ENCODE data around the gene SLIT3. TPM values are rescaled to one million over a fixed set of nuclear protein-coding genes. Genes with fewer than 3 reads are reported as not detected.

The SLIT3 gene
- polyA plus RNA-seq, 3 donors = 49.7 to 63.8 (median 49.7) TPM

GRCh38 chr5:169079697-169080096 lies 221.2 kb downstream of the SLIT3 start:
- no peak for DNase-seq (ENCODE audit: extremely low read depth in 1 of 11, low read depth in 9 of 11, low spot score in 4 of 11)

- DNase-seq (ENCODE audit: extremely low read depth in 1 of 11, low read depth in 9 of 11, low spot score in 4 of 11) = no peak
Observed at GRCh38 chr5:169074839-169075238, 226.1 kb downstream of the SLIT3 start.

GRCh38 chr5:169072233-169072632 lies 228.7 kb downstream of the SLIT3 start:
- no peak for DNase-seq (ENCODE audit: extremely low read depth in 1 of 11, low read depth in 9 of 11, low spot score in 4 of 11)

- DNase-seq (ENCODE audit: extremely low read depth in 1 of 11, low read depth in 9 of 11, low spot score in 4 of 11) = no peak
Observed at GRCh38 chr5:169070413-169070812, 230.5 kb downstream of the SLIT3 start.

GRCh38 chr5:169067751-169068173 lies 233.2 kb downstream of the SLIT3 start:
- peak in 4 of 11 donors; percentile 56 to 75 (median 64) for DNase-seq (ENCODE audit: extremely low read depth in 1 of 11, low read depth in 9 of 11, low spot score in 4 of 11)

GRCh38 chr5:169065400-169065799 lies 235.5 kb downstream of the SLIT3 start:
- DNase-seq (ENCODE audit: extremely low read depth in 1 of 11, low read depth in 9 of 11, low spot score in 4 of 11) = no peak

- peak in 7 of 11 donors; percentile 42 to 76 (median 62) for DNase-seq (ENCODE audit: extremely low read depth in 1 of 11, low read depth in 9 of 11, low spot score in 4 of 11)
Observed at GRCh38 chr5:169064093-169064492, 236.8 kb downstream of the SLIT3 start.

GRCh38 chr5:169063316-169063953 lies 237.5 kb downstream of the SLIT3 start:
- DNase-seq (ENCODE audit: extremely low read depth in 1 of 11, low read depth in 9 of 11, low spot score in 4 of 11) = no peak

GRCh38 chr5:169062690-169063089 lies 238.2 kb downstream of the SLIT3 start:
- no peak for DNase-seq (ENCODE audit: extremely low read depth in 1 of 11, low read depth in 9 of 11, low spot score in 4 of 11)

GRCh38 chr5:169054506-169054905 lies 246.4 kb downstream of the SLIT3 start:
- DNase-seq (ENCODE audit: extremely low read depth in 1 of 11, low read depth in 9 of 11, low spot score in 4 of 11) = no peak

- no peak for DNase-seq (ENCODE audit: extremely low read depth in 1 of 11, low read depth in 9 of 11, low spot score in 4 of 11)
Observed at GRCh38 chr5:169052207-169052606, 248.7 kb downstream of the SLIT3 start.

GRCh38 chr5:169051351-169051750 lies 249.6 kb downstream of the SLIT3 start:
- DNase-seq (ENCODE audit: extremely low read depth in 1 of 11, low read depth in 9 of 11, low spot score in 4 of 11) = no peak

- no peak for DNase-seq (ENCODE audit: extremely low read depth in 1 of 11, low read depth in 9 of 11, low spot score in 4 of 11)
Observed at GRCh38 chr5:169050636-169051035, 250.3 kb downstream of the SLIT3 start.

- no peak for DNase-seq (ENCODE audit: extremely low read depth in 1 of 11, low read depth in 9 of 11, low spot score in 4 of 11)
Observed at GRCh38 chr5:169050146-169050571, 250.8 kb downstream of the SLIT3 start.

- DNase-seq (ENCODE audit: extremely low read depth in 1 of 11, low read depth in 9 of 11, low spot score in 4 of 11) = no peak
Observed at GRCh38 chr5:169049712-169050111, 251.2 kb downstream of the SLIT3 start.

- DNase-seq (ENCODE audit: extremely low read depth in 1 of 11, low read depth in 9 of 11, low spot score in 4 of 11) = no peak
Observed at GRCh38 chr5:169048181-169049125, 252.5 kb downstream of the SLIT3 start.

GRCh38 chr5:169044962-169045361 lies 256.0 kb downstream of the SLIT3 start:
- DNase-seq (ENCODE audit: extremely low read depth in 1 of 11, low read depth in 9 of 11, low spot score in 4 of 11) = no peak

GRCh38 chr5:169041180-169041579 lies 259.8 kb downstream of the SLIT3 start:
- DNase-seq (ENCODE audit: extremely low read depth in 1 of 11, low read depth in 9 of 11, low spot score in 4 of 11) = no peak

GRCh38 chr5:169039592-169039991 lies 261.3 kb downstream of the SLIT3 start:
- DNase-seq (ENCODE audit: extremely low read depth in 1 of 11, low read depth in 9 of 11, low spot score in 4 of 11) = no peak

- DNase-seq (ENCODE audit: extremely low read depth in 1 of 11, low read depth in 9 of 11, low spot score in 4 of 11) = peak in 8 of 11 donors; percentile 52 to 84 (median 72)
Observed at GRCh38 chr5:169037466-169037865, 263.5 kb downstream of the SLIT3 start.
